Endothelial cell of umbilical vein (primary cell): Measurements from ENCODE around the gene CFAP57. TPM values are rescaled to one million over a fixed set of nuclear protein-coding genes. Genes with fewer than 3 reads are reported as not detected.

ENCODE experiments used
- BruUV-seq: library from RNA; stranded (reverse); fragments of 400-500 nt; replicated peaks from 2 replicates; lab custom pipeline; 2021; lab: Mats Ljungman, UMichigan
- CTCF ChIA-PET: fragments of 300-600, 350-600 bp; sonication (Branson Sonifier 250); formaldehyde crosslinking; loops from one replicate; lab custom pipeline; 2021; ENCODE audit warnings: antibody characterized with exemption, inconsistent platforms; lab: Charles Lee
- POLR2A ChIA-PET: fragments of 300-600, 350-600 bp; sonication (Branson Sonifier 250); formaldehyde crosslinking; loops from one replicate; lab custom pipeline; 2021; ENCODE audit warnings: antibody characterized with exemption, inconsistent platforms; lab: Charles Lee
- DNase-seq: peaks from one replicate; pipeline ENCODE4 v3.0.0-alpha.2; 2011; ENCODE audit warnings: low read depth, low spot score
- FAIRE-seq: peaks from 2 replicates; lab custom pipeline; 2011; peaks lifted over from hg19 to GRCh38; lab: Jason Lieb, UNC
- H2AFZ ChIP-seq: 2 replicates; pipeline ENCODE4 v1.6.0; 2012; ENCODE audit warnings: low read depth, low read length, control low read depth, inconsistent platforms
- H3K27ac ChIP-seq: 2 replicates; pipeline ENCODE4 v1.5.1; 2011; ENCODE audit warnings: low read depth, mild to moderate bottlenecking, control low read depth, low read length, moderate library complexity; ENCODE audit not compliant: insufficient read depth
- H3K27me3 ChIP-seq, 2 experiments: 2 replicates each; pipeline versions ENCODE4 v1.6.0 to v1.6.1; 2011; ENCODE audit warnings: low read length in 2 of 2, mixed read lengths in 1 of 2; ENCODE audit not compliant: control insufficient read depth in 2 of 2, insufficient read depth in 2 of 2
- H3K36me3 ChIP-seq, 2 experiments: 2 replicates in 1 of 2; 3 replicates in 1 of 2; pipeline ENCODE4 v1.5.1; 2011; ENCODE audit warnings: low read length in 2 of 2, mild to moderate bottlenecking in 1 of 2, moderate library complexity in 1 of 2; ENCODE audit not compliant: control insufficient read depth in 2 of 2, insufficient read depth in 2 of 2; ENCODE audit errors: extremely low read depth in 1 of 2
- H3K4me1 ChIP-seq: 3 replicates; pipeline ENCODE4 v1.5.1; 2011; ENCODE audit warnings: mild to moderate bottlenecking, low read length; ENCODE audit not compliant: control insufficient read depth, insufficient read depth; ENCODE audit errors: extremely low read depth
- H3K4me2 ChIP-seq: 2 replicates; pipeline ENCODE4 v1.6.1; 2011; ENCODE audit warnings: low read length, control low read depth, mixed read lengths; ENCODE audit not compliant: insufficient read depth
- H3K4me3 ChIP-seq, 3 experiments: fragments of 200-600 bp in 1 of 3; sonication (generic), shearing (Covaris generic) in 1 of 3; replicated peaks in 1 of 3; 2 replicates each; pipeline ENCODE4 v1.5.1; 2011 to 2016; ENCODE audit warnings: control low read depth in 3 of 3, low read length in 3 of 3, mild to moderate bottlenecking in 2 of 3, inconsistent platforms in 1 of 3, low read depth in 1 of 3, moderate library complexity in 1 of 3; ENCODE audit not compliant: insufficient read depth in 1 of 3
- H3K79me2 ChIP-seq: 2 replicates; pipeline ENCODE4 v1.6.0; 2012; ENCODE audit warnings: low read length, inconsistent platforms; ENCODE audit not compliant: control insufficient read depth, insufficient read depth
- H3K9ac ChIP-seq: replicated peaks from 2 replicates; pipeline ENCODE3; 2011; ENCODE audit warnings: low read length, control low read depth; ENCODE audit not compliant: insufficient read depth; ENCODE audit errors: extremely low read depth
- H3K9me1 ChIP-seq: replicated peaks from 3 replicates; pipeline ENCODE4 v1.6.0; 2011; ENCODE audit warnings: mild to moderate bottlenecking, low read length; ENCODE audit not compliant: control insufficient read depth, insufficient read depth; ENCODE audit errors: extremely low read depth
- H3K9me3 ChIP-seq: replicated peaks from 2 replicates; pipeline ENCODE4 v1.5.1; 2012; ENCODE audit warnings: low read length, inconsistent platforms; ENCODE audit not compliant: control insufficient read depth, insufficient read depth
- H4K20me1 ChIP-seq: replicated peaks from 2 replicates; pipeline ENCODE3; 2011; ENCODE audit warnings: mild to moderate bottlenecking, low read length; ENCODE audit not compliant: control insufficient read depth, insufficient read depth; ENCODE audit errors: extremely low read depth
- CTCF ChIP-seq, 2 donors: IDR thresholded peaks; 1 replicate in 1 of 2; 2 replicates in 1 of 2; pipeline ENCODE4 v1.5.1; 2011; ENCODE audit warnings: low read length in 2 of 2, mild to moderate bottlenecking in 2 of 2, moderate library complexity in 2 of 2, control low read depth in 1 of 2, inconsistent platforms in 1 of 2, low read depth in 1 of 2; ENCODE audit not compliant: insufficient read depth in 1 of 2; ENCODE audit errors: extremely low read depth in 1 of 2
- EZH2 ChIP-seq: IDR thresholded peaks from 2 replicates; pipeline ENCODE4 v1.6.1; 2012; ENCODE audit warnings: borderline replicate concordance, low read depth, mild to moderate bottlenecking, moderate library complexity, low read length, inconsistent platforms; ENCODE audit not compliant: severe bottlenecking
- FOS ChIP-seq: IDR thresholded peaks from 2 replicates; pipeline ENCODE4 v1.6.1; 2011; ENCODE audit warnings: mild to moderate bottlenecking, low read length, moderate library complexity, borderline replicate concordance; ENCODE audit not compliant: insufficient read depth
- GATA2 ChIP-seq: IDR thresholded peaks from 2 replicates; pipeline ENCODE4 v1.7.0; 2011; ENCODE audit warnings: low read depth, mild to moderate bottlenecking, moderate library complexity, mixed read lengths, low read length; ENCODE audit not compliant: insufficient read length, insufficient read depth
- JUN ChIP-seq: IDR thresholded peaks from 2 replicates; pipeline ENCODE4 v1.6.1; 2011; ENCODE audit warnings: borderline replicate concordance, low read depth; ENCODE audit not compliant: insufficient read length, insufficient read depth
- MAX ChIP-seq: IDR thresholded peaks from 2 replicates; pipeline ENCODE4 v1.6.1; 2011; ENCODE audit not compliant: insufficient read depth, insufficient read length
- MYC ChIP-seq: IDR thresholded peaks from one replicate; pipeline ENCODE4 v1.6.1; 2011; ENCODE audit warnings: mild to moderate bottlenecking, low read depth, low read length
- POLR2A ChIP-seq: IDR thresholded peaks from 2 replicates; pipeline ENCODE4 v1.6.1; 2012; ENCODE audit warnings: low read depth, mild to moderate bottlenecking, control low read depth, low read length
- POLR2AphosphoS5 ChIP-seq: IDR thresholded peaks from 2 replicates; pipeline ENCODE4 v1.6.1; 2012; ENCODE audit warnings: low read depth, mild to moderate bottlenecking, control low read depth, low read length, moderate library complexity; ENCODE audit not compliant: insufficient read depth
- dilution Hi-C: fragments of 300-500 bp; cut with MboI; formaldehyde crosslinking; loops from one replicate; pipeline ENCODE4 v1.15.0; 2019; ENCODE audit warnings: low sequenced_read_pairs; ENCODE audit not compliant: extremely low pct_ligation_motif_present
- intact Hi-C: fragments of 100-400 bp; cut with micrococcal nuclease; formaldehyde crosslinking; loops from one replicate; pipeline ENCODE4 v1.10.0; 2022
- polyA plus RNA-seq, 4 experiments: library from polyadenylated mRNA; depleted of rRNA in 3 of 4; stranded (reverse) in 3 of 4; unstranded in 1 of 4; fragments of >200 nt; gene quantifications; 2 replicates each; pipeline versions ENCODE4 v1.2.1 to v1.2.3, GENCODE V29; 2011 to 2012; ENCODE audit warnings: missing spikeins in 1 of 4
- total RNA-seq: library from RNA; stranded (reverse); gene quantifications from 2 replicates; pipeline ENCODE4 v1.2.3, GENCODE V29; 2021

CFAP57 gene
- total and polyA plus RNA-seq, 2 donors (not counting 3 experiments of a cell fraction or from before 2014, with no cell fraction given), result 0.88 to 0.91 TPM

- H3K36me3 ChIP-seq, result no peaks in the 10 kb centered on the region
- H3K27me3 ChIP-seq, result peaks cover 5 to 11% of the 10 kb centered on the region in 2 experiments
- dilution Hi-C loops, result no loop called here
- H3K4me2 ChIP-seq, result no peak overlapping the region
- no peaks in the 10 kb centered on the region for H4K20me1 ChIP-seq
- H3K9me3 ChIP-seq, result no peaks in the 10 kb centered on the region
- no peak overlapping the region for H3K27ac ChIP-seq
- BruUV-seq, result no TSS peak
- ChIA-PET CTCF (interaction anchor here (1.5 kb wide), 1 partner anchor 47 kb away, joined by 4 read pairs; no protein-coding TSS in a partner anchor), POLR2A (no interaction called here)
- TF ChIP-seq POLR2AphosphoS5 (no peak), EZH2 (no peak), GATA2 (no peak), CTCF (IDR thresholded peaks at IDR 0.05; ENCODE audit: extremely low read depth in 1 of 2, insufficient read depth in 1 of 2, low read depth in 1 of 2, low read length in 2 of 2) (no peak), FOS (no peak), JUN (no peak), POLR2A (no peak), MYC (no peak), MAX (no peak)
- intact Hi-C loops, result no loop called here
- FAIRE-seq (no peak), DNase-seq (no peak)
- H3K79me2 ChIP-seq, result no peaks in the 10 kb centered on the region
- H3K4me3 ChIP-seq, result no peak overlapping the region
- H3K9ac ChIP-seq, result no peak overlapping the region
- H2AFZ ChIP-seq, result no peak overlapping the region
- H3K4me1 ChIP-seq, result no peaks in the 10 kb centered on the region
- no peaks in the 10 kb centered on the region for H3K9me1 ChIP-seq
Measured at GRCh38 chr1:43256675-43257570, 84.8 kb downstream of the CFAP57 start.
